H1 (cell line): ENCODE measurements around the gene KLRF1. TPM values are rescaled to one million over a fixed set of nuclear protein-coding genes. Genes with fewer than 3 reads are reported as not detected.

Experiments
- CHD2 ChIP-seq: IDR thresholded peaks from 2 replicates; pipeline ENCODE4 v1.6.1; 2012; ENCODE audit warnings: low read length, improper control_type of control experiment
- FOSL1 ChIP-seq: IDR thresholded peaks from 2 replicates; pipeline ENCODE4 v1.6.1; 2011; ENCODE audit warnings: mild to moderate bottlenecking, low read depth, low read length, moderate library complexity; ENCODE audit not compliant: insufficient read depth
- JUND ChIP-seq: IDR thresholded peaks from 2 replicates; pipeline ENCODE4 v1.6.1; 2011; ENCODE audit warnings: mild to moderate bottlenecking, improper control_type of control experiment, low read length
- MAFK ChIP-seq: IDR thresholded peaks from 2 replicates; pipeline ENCODE4 v1.6.1; 2012; ENCODE audit warnings: low read depth, mild to moderate bottlenecking, improper control_type of control experiment, low read length
- MAX ChIP-seq: IDR thresholded peaks from 2 replicates; pipeline ENCODE4 v1.6.1; 2012; ENCODE audit warnings: inconsistent platforms
- RBBP5 ChIP-seq: IDR thresholded peaks from 2 replicates; pipeline ENCODE4 v1.7.1; 2012; ENCODE audit warnings: low read depth, mild to moderate bottlenecking, inconsistent platforms, low read length, moderate library complexity, borderline replicate concordance
- RXRA ChIP-seq: IDR thresholded peaks from 2 replicates; pipeline ENCODE4 v1.6.1; 2011; ENCODE audit warnings: low read depth, mild to moderate bottlenecking, low read length, moderate library complexity; ENCODE audit not compliant: insufficient read depth
- SIRT6 ChIP-seq: IDR thresholded peaks from one replicate; pipeline ENCODE4 v1.7.1; 2012; ENCODE audit warnings: low read length, inconsistent platforms
- SP4 ChIP-seq: IDR thresholded peaks from 2 replicates; pipeline ENCODE4 v1.6.1; 2012; ENCODE audit warnings: low read length, inconsistent platforms
- USF2 ChIP-seq: IDR thresholded peaks from 2 replicates; pipeline ENCODE4 v1.6.1; 2011; ENCODE audit warnings: low read length, improper control_type of control experiment
- polyA plus RNA-seq, 7 experiments: library from polyadenylated mRNA; depleted of rRNA in 3 of 7; stranded (reverse) in 5 of 7; unstranded in 2 of 7; fragments of >200 nt in 5 of 7; fragments of 200-250 nt in 2 of 7; gene quantifications; 1 replicate in 5 of 7; 2 replicates in 1 of 7; 4 replicates in 1 of 7; pipeline versions ENCODE4 v1.2.1 to v1.2.3, GENCODE V29; 2011 to 2013; ENCODE audit warnings: missing spikeins in 2 of 7, mixed read lengths in 2 of 7
- total RNA-seq: library from RNA; stranded (reverse); fragmentation: NEBNext Ultra II Directional; extraction: Animal tissue kit (Norgen Biotek cat#: 25700); gene quantifications from 2 replicates; pipeline ENCODE4 v1.2.1, GENCODE V29; 2021

Gene KLRF1
- total and polyA plus RNA-seq, 2 of the 8 experiments (the other 6 are each of a cell fraction or from before 2014, with no cell fraction given), result not detected

GRCh38 chr12:9864913-9865675, 37.8 kb downstream of the KLRF1 start (continued):
- no peak for TF ChIP-seq MAX
- no peak for TF ChIP-seq RXRA
- no peak for TF ChIP-seq FOSL1
- TF ChIP-seq CHD2, result no peak
- TF ChIP-seq RBBP5, result no peak
- no peak for TF ChIP-seq USF2
- no peak for TF ChIP-seq MAFK
- no peak for TF ChIP-seq SP4
- no peak for TF ChIP-seq JUND
- no peak for TF ChIP-seq SIRT6
